ENCODE results near the gene GSTP1.
"Not testable (repeated sequence)": the region's sequence is repeated elsewhere in the genome, so short reads cannot be mapped to it uniquely, and the experiment has no call there.

Gene GSTP1

DNA sequence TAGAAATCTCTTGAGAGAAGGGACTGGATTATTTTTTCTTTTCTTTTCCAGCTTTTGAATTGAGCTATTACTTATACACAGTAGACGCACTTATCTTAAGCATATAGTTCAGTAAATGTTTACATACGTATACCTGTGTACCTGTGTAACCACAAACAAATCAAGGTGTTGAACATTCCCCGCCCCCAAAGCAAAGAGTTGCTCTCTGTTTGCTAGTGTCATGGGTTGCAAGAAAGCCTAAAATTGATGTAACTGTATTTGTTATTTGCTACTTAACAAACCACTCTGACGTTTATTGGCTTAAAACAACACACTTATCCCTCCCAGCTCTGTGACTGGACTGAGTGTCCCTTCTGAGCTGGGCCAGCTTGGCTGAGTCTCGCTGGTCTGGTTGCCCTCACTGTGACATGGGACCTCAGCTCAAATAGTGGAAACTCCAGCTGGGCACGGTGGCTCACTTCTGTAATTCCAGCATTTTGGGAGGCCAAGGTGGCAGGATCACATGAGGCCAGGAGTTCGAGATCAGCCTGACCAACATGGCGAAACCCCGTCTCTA is 35.0 kb upstream of the GSTP1 start:
- in situ Hi-C loops (cut with MboI; ENCODE audit: low sequenced_read_pairs) = no loop called here
- H3K9me3 ChIP-seq = peaks cover 18% of the 10 kb centered on the region
- no peaks in the 10 kb centered on the region for H3K27me3 ChIP-seq (ENCODE audit: low read depth)
- no peak overlapping the region for H3K4me3 ChIP-seq
- H3K4me1 ChIP-seq = no peaks in the 10 kb centered on the region
- no peak for DNase-seq (ENCODE audit: low spot score in 2 of 2)
- no peaks in the 10 kb centered on the region for H3K36me3 ChIP-seq (replicated peaks)

DNA sequence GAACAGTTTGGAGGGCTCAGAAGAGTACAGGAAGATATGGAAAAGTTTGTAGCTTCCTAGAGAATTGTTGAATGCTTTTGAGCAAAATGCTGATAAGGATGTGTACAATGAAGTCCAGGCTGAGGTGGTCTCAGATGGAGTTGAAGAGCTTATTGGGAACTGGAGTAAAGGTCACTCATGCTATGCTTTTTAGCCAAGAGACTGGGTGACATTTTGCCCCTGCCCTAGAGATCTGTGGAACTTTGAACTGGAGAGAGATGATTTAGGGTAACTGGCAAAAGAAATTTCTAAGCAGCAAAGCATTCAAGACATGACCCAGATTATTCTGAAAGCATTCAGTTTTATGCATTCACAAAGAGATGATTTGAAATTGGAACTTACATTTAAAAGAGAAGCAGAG is 32.5 kb upstream of the GSTP1 start:
- Histone ChIP-seq H3K4me1 (no peaks in the 10 kb centered on the region), H3K27me3 (ENCODE audit: low read depth) (no peaks in the 10 kb centered on the region), H3K36me3 (replicated peaks) (no peaks in the 10 kb centered on the region), H3K4me3 (no peak overlapping the region), H3K9me3 (peaks cover 18% of the 10 kb centered on the region)
- in situ Hi-C loops (cut with MboI; ENCODE audit: low sequenced_read_pairs) = no loop called here
- DNase-seq (ENCODE audit: low spot score in 2 of 2) = no peak

DNA sequence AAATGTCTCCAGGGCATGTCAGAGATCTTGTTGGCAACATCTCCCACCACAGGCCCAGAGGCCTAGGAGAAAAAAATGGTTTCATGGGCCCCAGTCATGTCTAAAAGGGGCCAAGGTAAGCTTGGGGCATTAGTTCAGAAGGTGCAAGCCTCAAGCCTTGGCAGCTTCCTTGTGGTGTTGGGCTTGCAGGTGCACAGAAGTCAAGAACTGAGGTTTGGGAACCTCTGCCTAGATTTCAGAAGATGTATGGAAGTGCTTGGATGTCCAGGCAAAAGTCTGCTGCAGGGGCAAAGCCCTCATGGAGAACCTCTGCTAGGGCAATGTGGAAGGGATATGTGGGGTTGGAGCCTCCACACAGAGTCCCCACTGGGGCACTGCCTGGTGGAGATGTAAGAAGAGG is 31.9 kb upstream of the GSTP1 start:
- H3K27me3 ChIP-seq (ENCODE audit: low read depth); H3K36me3 ChIP-seq (replicated peaks); H3K4me3 ChIP-seq; in situ Hi-C loops (cut with MboI; ENCODE audit: low sequenced_read_pairs); DNase-seq (ENCODE audit: low spot score in 2 of 2); H3K4me1 ChIP-seq: not testable (repeated sequence)
- H3K9me3 ChIP-seq = peaks cover 18% of the 10 kb centered on the region

DNA sequence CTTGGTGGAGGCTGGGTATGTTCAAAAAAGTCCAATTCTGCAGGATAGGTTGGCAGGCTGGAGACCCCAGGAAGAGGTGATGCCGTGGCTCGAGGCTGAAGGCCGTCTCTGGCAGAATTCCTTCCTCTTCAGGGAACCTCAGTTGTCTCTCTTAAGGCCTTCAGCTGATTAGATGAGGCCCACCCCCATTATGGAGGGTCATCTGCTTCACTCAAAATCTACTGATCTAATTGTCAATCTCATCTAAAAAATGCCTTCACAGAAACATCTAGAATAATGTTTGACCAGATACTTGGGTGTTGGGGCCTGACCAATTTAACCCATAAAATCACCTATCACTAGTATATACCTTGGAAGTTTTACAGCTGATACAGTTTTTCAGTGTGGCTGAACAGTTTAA is 27.4 kb upstream of the GSTP1 start:
- Histone ChIP-seq H3K4me1 (no peaks in the 10 kb centered on the region), H3K27me3 (ENCODE audit: low read depth) (no peaks in the 10 kb centered on the region), H3K9me3 (peaks cover 8% of the 10 kb centered on the region), H3K4me3 (no peak overlapping the region), H3K36me3 (replicated peaks) (no peaks in the 10 kb centered on the region)
- no peak for DNase-seq (ENCODE audit: low spot score in 2 of 2)
- in situ Hi-C loops (cut with MboI; ENCODE audit: low sequenced_read_pairs) = no loop called here

DNA sequence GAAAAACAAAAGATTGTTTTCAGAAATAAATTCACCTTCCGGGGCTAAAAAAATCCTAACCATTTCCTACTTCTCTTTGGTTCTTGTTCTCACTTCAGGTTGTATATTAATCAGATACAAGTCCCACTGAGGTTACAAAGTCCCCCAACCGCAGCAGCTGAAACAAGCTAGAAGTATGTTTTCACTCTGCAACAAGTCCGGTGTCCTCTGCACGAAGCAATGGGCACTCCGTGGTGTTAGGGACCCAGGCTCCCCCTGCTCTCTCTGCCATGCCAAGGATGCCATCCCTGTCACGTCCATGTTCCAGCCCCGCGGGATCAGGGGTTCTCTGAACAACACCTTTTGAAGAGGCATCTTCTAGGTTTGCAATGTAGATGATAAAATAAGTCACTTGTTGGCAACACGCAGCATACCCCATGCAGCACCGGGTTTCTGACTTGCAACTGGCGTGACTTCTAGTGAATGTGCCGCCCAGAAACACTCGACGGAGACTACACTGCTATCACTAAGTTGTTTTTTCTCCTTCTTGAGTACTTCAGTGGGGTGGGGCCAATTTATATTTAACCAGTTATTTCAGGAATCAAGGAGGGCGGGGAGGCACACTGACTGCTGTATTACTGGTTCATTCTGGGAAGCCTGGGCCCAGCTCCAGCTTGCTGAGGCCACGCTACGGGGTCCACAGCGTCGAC is 25.4 kb upstream of the GSTP1 start:
- no peak overlapping the region for H3K4me3 ChIP-seq
- no peak for DNase-seq (ENCODE audit: low spot score in 2 of 2)
- in situ Hi-C loops (cut with MboI; ENCODE audit: low sequenced_read_pairs) = no loop called here
- no peaks in the 10 kb centered on the region for H3K9me3 ChIP-seq
- H3K36me3 ChIP-seq (replicated peaks) = no peaks in the 10 kb centered on the region
- peaks cover 14% of the 10 kb centered on the region for H3K4me1 ChIP-seq
- no peaks in the 10 kb centered on the region for H3K27me3 ChIP-seq (ENCODE audit: low read depth)

DNA sequence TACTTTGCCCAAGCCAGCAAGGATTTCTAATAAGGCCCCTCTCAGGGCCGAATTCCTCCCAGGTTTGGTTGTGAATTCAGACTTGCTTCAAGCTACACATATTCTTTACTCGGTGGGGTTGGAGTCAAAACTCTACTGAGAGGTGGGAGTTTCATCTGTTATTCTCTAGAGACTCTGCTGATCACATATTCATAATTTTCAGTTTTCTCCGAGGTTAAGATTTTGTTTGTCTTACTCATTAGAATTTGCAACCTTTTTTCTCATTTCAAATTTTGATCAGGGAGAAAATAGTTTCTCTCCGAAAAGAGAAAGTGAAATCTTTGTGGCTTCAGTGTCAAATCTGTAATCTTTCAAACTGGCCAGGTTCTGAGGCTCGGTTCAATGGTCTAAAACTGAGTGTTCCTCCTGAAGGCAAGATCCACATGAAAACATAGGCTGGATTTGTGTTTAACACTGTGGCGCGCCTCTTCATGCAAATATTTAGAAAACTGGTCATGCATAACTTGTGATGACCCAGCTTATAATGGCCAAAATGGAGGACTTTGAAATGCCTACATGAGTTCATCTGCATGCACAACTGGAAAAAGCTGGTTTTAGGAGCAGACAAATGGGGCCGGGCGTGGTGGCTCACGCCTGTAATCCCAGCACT is 21.5 kb upstream of the GSTP1 start:
- DNase-seq (ENCODE audit: low spot score in 2 of 2) = peak in 1 of 2 experiments; percentile 34
- no peak overlapping the region for H3K4me3 ChIP-seq
- H3K4me1 ChIP-seq = peaks cover 24% of the 10 kb centered on the region
- H3K36me3 ChIP-seq (replicated peaks) = no peaks in the 10 kb centered on the region
- no peaks in the 10 kb centered on the region for H3K27me3 ChIP-seq (ENCODE audit: low read depth)
- no peaks in the 10 kb centered on the region for H3K9me3 ChIP-seq
- in situ Hi-C loops (cut with MboI; ENCODE audit: low sequenced_read_pairs) = no loop called here

DNA sequence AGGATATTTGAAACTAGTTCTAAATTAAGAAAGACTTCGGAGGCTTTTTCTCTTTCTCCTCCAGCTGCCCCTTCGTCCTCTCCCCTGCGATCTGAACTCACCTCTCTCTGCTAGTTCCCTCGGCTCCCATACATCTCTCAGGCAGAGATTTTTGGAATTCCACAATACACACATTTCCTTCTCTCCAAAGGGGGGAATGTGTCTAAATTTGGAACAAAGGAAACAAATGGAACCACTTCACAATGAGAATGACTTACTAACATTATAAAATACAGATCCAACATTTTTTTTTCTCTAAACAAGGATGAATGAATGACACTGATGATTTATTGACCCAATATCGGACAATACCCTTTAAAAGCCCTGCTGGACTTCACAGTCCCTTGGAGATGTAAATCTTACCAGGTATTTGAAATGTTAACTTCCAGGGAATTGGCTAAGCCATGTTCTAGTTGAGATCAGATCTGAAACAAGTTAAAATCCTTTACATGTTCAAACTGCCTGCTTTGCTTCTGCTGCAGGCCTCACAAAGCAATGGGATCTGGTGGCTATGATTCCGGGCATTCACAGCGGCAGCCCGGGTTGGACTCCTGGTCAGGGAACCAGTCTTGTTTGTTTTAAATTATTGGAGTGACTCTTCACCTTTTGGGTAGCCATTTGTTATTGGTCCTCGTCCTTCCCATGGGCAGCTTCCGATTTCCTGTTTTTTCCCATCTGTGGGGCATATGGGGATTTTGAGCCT is 20.5 kb upstream of the GSTP1 start:
- peak; percentile 56 to 87 for DNase-seq (ENCODE audit: low spot score in 2 of 2)
- Histone ChIP-seq H3K36me3 (replicated peaks) (no peaks in the 10 kb centered on the region), H3K4me1 (peaks cover 24% of the 10 kb centered on the region), H3K9me3 (no peaks in the 10 kb centered on the region), H3K27me3 (ENCODE audit: low read depth) (no peaks in the 10 kb centered on the region), H3K4me3 (no peak overlapping the region)
- in situ Hi-C loops (cut with MboI; ENCODE audit: low sequenced_read_pairs) = no loop called here

DNA sequence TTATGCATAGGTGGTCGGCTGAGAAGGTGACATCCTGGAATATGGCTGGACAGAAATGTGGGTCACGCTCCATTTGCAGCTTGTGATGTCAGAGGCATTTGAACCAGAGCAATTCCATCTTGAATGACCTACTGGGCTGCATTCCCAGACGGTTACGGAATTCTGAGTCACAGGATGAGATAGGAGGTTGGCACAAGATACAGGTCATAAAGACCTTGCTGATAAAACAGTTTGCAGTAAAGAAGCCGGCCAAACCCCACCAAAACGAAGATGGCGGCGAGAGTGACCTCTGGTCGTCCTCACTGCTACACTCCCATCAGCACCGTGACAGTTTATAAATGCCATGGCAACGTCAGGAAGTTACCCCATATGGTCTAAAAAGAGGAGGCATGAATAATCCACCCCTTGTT is 19.9 kb upstream of the GSTP1 start:
- H3K36me3 ChIP-seq (replicated peaks); DNase-seq (ENCODE audit: low spot score in 2 of 2); in situ Hi-C loops (cut with MboI; ENCODE audit: low sequenced_read_pairs); H3K4me3 ChIP-seq; H3K9me3 ChIP-seq; H3K27me3 ChIP-seq (ENCODE audit: low read depth): not testable (repeated sequence)
- H3K4me1 ChIP-seq = peaks cover 24% of the 10 kb centered on the region

DNA sequence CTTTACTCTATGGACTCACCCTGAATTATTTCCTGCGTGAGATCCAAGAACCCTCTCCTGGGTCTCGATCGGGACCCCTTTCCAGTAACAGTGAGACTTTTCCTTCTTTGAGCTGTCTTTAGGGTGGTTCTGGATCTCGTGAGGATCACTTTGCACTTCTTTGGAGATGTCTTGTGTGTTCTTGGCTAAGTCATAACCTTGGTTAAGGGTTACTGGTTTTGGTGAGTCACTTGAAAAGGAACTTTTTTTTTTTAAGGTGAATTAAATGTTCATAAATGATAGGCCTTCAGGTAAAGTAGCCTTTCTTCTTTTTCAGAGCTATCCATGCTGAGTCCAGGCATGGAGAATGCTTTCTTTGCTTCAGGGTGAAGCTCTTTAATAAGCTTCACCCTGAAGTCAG is 19.4 kb upstream of the GSTP1 start:
- no peak for DNase-seq (ENCODE audit: low spot score in 2 of 2)
- Histone ChIP-seq H3K4me1 (peaks cover 24% of the 10 kb centered on the region), H3K4me3 (no peak overlapping the region), H3K9me3 (no peaks in the 10 kb centered on the region), H3K36me3 (replicated peaks) (no peaks in the 10 kb centered on the region), H3K27me3 (ENCODE audit: low read depth) (no peaks in the 10 kb centered on the region)
- in situ Hi-C loops (cut with MboI; ENCODE audit: low sequenced_read_pairs) = no loop called here

DNA sequence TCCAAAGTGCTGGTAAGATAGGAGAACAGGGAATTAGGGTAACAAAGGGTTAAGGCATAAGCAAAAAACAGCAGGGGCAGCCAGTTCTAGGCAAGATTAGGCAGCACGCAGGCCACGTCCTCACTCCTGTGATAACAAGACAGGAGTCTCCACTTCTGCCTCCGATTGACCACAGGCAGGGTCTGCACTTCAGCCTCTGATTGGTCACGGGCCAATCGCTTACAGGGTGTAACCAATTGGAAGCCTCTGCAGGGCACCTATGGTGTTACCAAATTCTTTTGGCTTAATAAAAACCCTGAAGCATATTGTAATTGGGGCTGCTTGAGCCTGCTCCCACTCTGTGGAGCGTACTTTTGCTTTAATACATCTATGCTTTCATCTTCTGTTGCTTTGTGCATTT is 12.2 kb upstream of the GSTP1 start:
- Histone ChIP-seq H3K9me3 (peaks cover 6% of the 10 kb centered on the region), H3K4me1 (peaks cover 11% of the 10 kb centered on the region), H3K36me3 (replicated peaks) (no peaks in the 10 kb centered on the region), H3K4me3 (no peak overlapping the region), H3K27me3 (ENCODE audit: low read depth) (no peaks in the 10 kb centered on the region)
- no peak for DNase-seq (ENCODE audit: low spot score in 2 of 2)
- in situ Hi-C loops (cut with MboI; ENCODE audit: low sequenced_read_pairs) = no loop called here

DNA sequence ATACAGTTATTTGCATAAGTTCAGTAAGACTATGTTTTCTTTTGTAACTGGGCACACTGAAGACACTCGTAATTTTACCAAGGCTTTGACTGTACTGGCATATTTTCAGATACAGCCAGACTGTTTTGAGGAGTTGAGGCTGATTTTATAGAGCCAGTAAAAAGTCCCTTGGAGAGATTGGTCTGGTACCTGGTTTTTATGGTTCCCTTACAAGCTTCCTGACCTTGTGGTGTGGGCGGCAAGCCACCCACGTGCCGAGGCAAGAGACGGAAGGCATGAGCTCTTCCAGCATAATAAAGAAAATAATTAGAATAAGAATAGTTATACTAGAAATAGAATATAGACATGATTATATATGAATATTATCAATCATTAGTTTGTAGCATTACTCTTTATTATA is 11.3 kb upstream of the GSTP1 start:
- Histone ChIP-seq H3K36me3 (replicated peaks) (no peaks in the 10 kb centered on the region), H3K4me3 (no peak overlapping the region), H3K27me3 (ENCODE audit: low read depth) (no peaks in the 10 kb centered on the region), H3K9me3 (peaks cover 6% of the 10 kb centered on the region), H3K4me1 (peaks cover 11% of the 10 kb centered on the region)
- DNase-seq (ENCODE audit: low spot score in 2 of 2) = no peak
- in situ Hi-C loops (cut with MboI; ENCODE audit: low sequenced_read_pairs) = no loop called here

DNA sequence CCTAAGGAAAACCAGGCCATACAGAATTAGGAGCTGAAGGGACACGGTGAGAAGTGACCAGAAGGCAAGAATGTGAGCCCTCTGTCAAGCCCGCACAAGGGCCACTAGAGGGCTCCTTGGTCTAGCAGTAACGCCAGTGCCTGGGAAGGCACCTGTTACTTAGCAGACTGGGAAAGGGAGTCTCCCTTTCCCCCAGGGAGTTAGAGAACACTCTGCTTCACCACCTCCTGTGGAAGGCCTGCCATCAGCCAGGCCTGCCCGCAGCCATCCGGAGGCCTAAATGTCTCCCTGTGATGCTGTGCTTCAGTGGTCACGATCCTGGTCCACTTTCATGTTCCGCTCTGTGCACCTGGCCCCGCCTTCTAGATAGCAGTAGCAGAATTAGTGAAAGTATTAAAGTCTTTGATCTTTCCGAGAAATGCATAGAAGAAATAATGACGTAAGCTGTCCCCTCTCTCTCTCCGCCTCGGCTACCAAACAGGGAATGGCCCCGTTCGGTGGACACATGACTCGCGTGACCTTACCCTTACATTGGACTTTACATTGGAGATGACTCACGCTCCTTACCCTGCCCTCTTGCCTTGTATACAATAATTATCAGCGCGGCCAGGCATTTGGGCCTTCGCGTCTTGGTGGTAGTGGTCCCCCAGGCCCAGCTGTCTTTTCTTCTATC is 10.7 kb upstream of the GSTP1 start:
- in situ Hi-C loops (cut with MboI; ENCODE audit: low sequenced_read_pairs) = no loop called here
- Histone ChIP-seq H3K4me3 (no peak overlapping the region), H3K27me3 (ENCODE audit: low read depth) (no peaks in the 10 kb centered on the region), H3K4me1 (peaks cover 11% of the 10 kb centered on the region), H3K36me3 (replicated peaks) (no peaks in the 10 kb centered on the region), H3K9me3 (peaks cover 6% of the 10 kb centered on the region)
- DNase-seq (ENCODE audit: low spot score in 2 of 2) = peak; percentile 78 to 80

DNA sequence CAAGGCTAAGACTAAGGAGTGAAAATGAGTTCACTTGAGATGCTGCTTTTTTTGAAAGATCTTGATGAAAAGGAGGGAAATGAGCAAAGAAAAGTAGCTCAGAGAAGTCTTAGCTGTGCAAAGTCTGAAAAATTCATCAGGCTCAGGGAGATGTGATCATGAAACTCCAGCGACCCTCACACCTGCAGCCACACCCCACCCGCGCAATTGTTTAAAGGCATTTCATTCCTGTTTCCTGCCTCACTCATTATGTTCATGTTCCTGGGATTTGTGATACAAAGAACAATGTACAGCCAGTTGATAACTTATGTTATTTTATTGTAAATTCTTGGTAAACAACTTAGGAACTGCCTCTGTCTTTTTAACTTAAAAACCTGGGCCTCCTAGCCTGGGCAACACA is 8.7 kb upstream of the GSTP1 start:
- no peaks in the 10 kb centered on the region for H3K27me3 ChIP-seq (ENCODE audit: low read depth)
- peaks cover 11% of the 10 kb centered on the region for H3K4me1 ChIP-seq
- H3K4me3 ChIP-seq = no peak overlapping the region
- in situ Hi-C loops (cut with MboI; ENCODE audit: low sequenced_read_pairs) = no loop called here
- H3K36me3 ChIP-seq (replicated peaks) = no peaks in the 10 kb centered on the region
- peak; percentile 24 to 43 for DNase-seq (ENCODE audit: low spot score in 2 of 2)
- peaks cover 6% of the 10 kb centered on the region for H3K9me3 ChIP-seq
